Muscle layer of colon (tissue), 2 donors: ENCODE data around the gene CREM.

Source experiments
- H3K27ac ChIP-seq: one replicate; pipeline ENCODE4 v1.7.0; 2013; ENCODE audit warnings: low read depth, mild to moderate bottlenecking, low read length, moderate library complexity
- H3K27me3 ChIP-seq, 2 donors: one replicate each; pipeline ENCODE4 v1.7.0; 2013; ENCODE audit warnings: low read length in 2 of 2, mild to moderate bottlenecking in 2 of 2; ENCODE audit not compliant: insufficient read depth in 2 of 2, control insufficient read depth in 1 of 2
- H3K36me3 ChIP-seq: one replicate; pipeline ENCODE4 v1.7.0; 2013; ENCODE audit warnings: mild to moderate bottlenecking, low read length; ENCODE audit not compliant: insufficient read depth
- H3K4me1 ChIP-seq: one replicate; pipeline ENCODE4 v1.7.0; 2013; ENCODE audit warnings: mild to moderate bottlenecking, low read length; ENCODE audit not compliant: insufficient read depth
- H3K4me3 ChIP-seq, 2 donors: one replicate each; pipeline ENCODE4 v1.7.0; 2013; ENCODE audit warnings: low read length in 2 of 2, low read depth in 1 of 2, mild to moderate bottlenecking in 1 of 2, moderate library complexity in 1 of 2
- H3K9ac ChIP-seq: one replicate; pipeline ENCODE4 v1.7.0; 2013; ENCODE audit warnings: low read length
- H3K9me3 ChIP-seq: one replicate; pipeline ENCODE4 v1.7.0; 2013; ENCODE audit warnings: mild to moderate bottlenecking, low read length
- donor health status: abdominal sarcoma.
- donor health status: Adenocarcinoma of cecum.

Gene CREM

DNA sequence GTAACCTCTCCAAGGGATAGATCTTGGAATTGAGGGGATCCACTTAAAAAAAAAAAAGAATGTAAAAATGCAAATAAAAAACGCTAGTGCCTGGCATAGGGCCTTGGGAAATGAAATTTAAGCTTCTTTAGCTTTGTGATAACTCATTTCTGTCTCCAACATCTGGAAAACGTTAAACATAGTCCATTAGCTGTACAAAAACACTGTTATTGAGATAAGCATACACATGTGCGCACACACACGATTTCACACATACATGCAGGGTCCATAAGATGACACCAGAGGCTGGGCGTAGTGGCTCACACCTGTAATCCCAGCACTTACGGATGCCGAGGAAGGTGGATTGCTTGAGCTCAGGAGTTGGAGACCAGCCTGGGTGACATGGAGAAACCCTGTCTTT, 22.8 kb upstream of the CREM start:
- Histone ChIP-seq H3K36me3 (no peaks in the 10 kb centered on the region), H3K4me3 (no peak overlapping the region), H3K9ac (no peak overlapping the region), H3K27ac (no peak overlapping the region), H3K9me3 (no peaks in the 10 kb centered on the region), H3K4me1 (no peaks in the 10 kb centered on the region), H3K27me3 (no peaks in the 10 kb centered on the region)

DNA sequence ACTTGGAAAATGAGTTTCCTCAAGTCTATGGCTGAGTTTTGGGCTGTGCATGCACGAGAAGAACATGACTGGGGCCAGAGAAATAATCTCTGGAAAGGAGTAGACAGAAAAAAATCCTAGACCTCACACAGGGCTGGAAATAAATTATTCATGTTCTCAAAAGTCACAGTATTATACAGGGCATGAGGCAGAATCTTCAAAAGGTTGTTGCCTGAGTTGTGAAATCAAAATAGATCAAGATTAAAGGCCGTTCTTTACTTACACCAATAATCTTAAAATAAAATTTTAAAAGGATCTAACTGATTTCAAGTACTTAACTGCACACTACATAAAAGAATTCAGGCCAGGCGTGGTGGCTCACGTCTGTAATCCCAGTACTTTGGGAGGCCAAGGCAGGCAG, 14.1 kb upstream of the CREM start:
- no peak overlapping the region for H3K4me3 ChIP-seq
- H3K27ac ChIP-seq, result no peak overlapping the region
- H3K9me3 ChIP-seq, result no peaks in the 10 kb centered on the region
- no peaks in the 10 kb centered on the region for H3K27me3 ChIP-seq
- H3K36me3 ChIP-seq, result no peaks in the 10 kb centered on the region
- no peak overlapping the region for H3K9ac ChIP-seq
- no peaks in the 10 kb centered on the region for H3K4me1 ChIP-seq

DNA sequence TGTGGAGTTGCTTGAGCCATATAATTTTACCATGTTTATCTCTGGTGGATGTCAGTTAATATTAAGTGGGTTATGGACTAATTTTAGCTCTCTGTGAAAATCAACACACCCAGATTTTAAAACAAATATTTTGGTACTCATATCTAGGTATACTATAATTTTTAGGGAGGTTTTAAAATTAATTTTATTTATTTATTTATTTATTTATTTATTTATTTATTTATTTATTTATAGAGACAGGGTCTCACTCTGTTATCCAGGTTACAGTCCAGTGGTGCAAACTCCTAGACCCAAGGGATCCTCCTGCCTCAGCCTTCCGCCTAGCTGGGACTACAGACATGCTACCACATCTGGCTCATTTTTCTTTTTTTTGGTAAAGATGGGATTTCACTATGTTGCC, 7.3 kb upstream of the CREM start:
- no peak overlapping the region for H3K4me3 ChIP-seq
- H3K9me3 ChIP-seq, result no peaks in the 10 kb centered on the region
- no peaks in the 10 kb centered on the region for H3K27me3 ChIP-seq
- no peak overlapping the region for H3K9ac ChIP-seq
- no peaks in the 10 kb centered on the region for H3K36me3 ChIP-seq
- H3K4me1 ChIP-seq, result no peaks in the 10 kb centered on the region
- no peak overlapping the region for H3K27ac ChIP-seq

DNA sequence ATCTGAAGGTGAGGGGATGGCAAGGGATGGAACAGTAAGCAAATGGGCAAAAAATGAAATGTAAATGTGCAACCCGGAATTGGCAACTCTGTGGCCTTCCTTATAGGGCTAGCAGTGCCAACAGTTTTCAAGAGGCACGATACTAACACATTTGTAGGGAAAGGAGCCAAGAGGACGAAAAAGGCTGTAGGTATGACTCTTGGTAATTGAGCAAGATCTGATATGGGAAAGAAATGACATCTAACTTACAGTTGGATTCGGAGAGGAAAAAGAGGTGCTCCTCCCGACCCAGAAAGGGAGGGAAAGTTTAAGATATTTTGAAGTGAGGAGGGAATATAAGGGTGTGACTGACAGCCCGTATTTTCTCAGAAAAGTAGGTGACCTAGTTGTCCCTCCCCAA, 2.1 kb upstream of the CREM start:
- no peaks in the 10 kb centered on the region for H3K27me3 ChIP-seq
- H3K27ac ChIP-seq, result no peak overlapping the region
- H3K9ac ChIP-seq, result no peak overlapping the region
- H3K4me1 ChIP-seq, result peaks cover 7% of the 10 kb centered on the region
- H3K36me3 ChIP-seq, result no peaks in the 10 kb centered on the region
- no peaks in the 10 kb centered on the region for H3K9me3 ChIP-seq
- H3K4me3 ChIP-seq, result no peak overlapping the region

DNA sequence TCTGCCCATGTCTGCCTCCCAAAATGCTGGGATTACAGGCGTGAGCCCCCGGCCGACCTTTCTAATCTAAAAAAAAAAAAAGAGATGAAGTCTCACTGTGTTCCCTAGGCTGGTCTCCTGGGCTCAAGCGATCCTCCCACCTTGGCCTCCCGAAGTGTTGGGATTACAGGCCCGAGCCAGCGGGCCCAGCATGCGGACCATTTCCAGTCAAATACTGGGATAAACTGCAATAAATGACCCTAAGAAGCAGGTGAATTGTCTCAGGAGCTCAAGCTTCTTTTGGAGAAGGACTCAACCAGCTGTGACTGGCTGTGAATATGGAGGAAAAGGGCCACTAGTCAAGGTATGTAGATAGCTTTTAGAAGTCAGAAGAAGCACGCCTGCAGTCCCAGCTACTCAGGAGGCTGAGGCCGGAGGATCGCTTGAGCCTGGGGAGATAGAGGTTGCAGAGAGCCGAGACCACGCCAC, 550 bp upstream of the CREM start:
- H3K27me3 ChIP-seq, result no peaks in the 10 kb centered on the region
- peaks cover 16% of the 10 kb centered on the region for H3K4me1 ChIP-seq
- no peaks in the 10 kb centered on the region for H3K36me3 ChIP-seq
- peak overlapping the region in 1 of 2 donors; percentile 75 for H3K4me3 ChIP-seq
- H3K9ac ChIP-seq, result no peak overlapping the region
- peak overlapping the region; percentile 67 for H3K27ac ChIP-seq
- H3K9me3 ChIP-seq, result no peaks in the 10 kb centered on the region

DNA sequence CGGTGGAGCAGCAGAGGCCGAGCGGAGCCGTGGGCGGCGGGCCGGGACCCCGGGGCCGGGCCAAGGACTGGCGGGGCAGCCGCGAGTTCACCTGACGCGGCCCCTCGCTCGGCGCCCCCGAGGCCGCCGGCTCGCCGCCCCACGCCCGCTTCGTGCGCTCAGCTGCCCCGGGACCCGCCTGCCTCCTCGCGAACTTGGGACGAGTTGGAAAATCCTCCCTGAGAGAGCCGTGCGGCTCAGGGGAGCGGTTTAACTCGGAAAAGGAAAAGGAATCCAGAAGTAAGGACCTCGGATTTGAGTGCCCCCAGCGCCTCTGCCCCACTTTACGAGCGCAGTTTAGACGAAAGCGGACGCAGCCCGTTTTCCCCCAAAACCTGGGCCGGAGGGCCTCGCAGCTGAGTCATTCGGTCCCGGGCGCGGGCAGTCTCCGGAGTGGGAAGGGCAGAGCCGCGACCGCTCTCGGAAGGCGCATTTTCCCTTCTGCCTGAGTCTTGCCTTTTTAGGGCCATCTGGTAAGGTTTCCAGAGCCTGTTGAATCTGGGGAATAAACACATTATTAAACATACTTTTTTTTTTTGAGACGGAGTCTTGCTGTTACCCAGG, 744 bp downstream of the CREM start:
- H3K4me1 ChIP-seq, result peaks cover 16% of the 10 kb centered on the region

DNA sequence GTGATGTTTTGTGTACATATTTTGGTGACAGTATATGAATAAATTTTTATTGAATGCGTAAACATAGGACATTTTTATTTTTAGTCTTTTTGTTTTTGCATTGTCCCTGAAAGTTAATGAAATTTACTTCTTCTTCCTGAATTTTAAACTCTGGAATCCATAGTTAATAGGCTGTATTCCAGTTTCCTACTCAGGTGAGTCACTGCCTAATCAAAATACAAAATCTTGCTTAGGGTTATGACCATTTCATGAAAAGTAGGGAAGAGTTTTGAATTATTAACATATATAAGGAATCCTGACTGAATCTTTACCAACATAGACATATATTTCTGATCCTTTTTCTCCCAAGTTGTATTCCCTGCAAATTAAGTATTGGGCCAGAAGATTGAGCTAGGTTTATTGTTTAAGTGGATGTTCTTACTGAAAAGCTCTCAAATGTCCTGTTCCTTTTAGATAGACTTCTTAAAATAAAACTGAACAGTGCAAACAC, 2.6 kb downstream of the CREM start:
- Histone ChIP-seq H3K4me1 (peaks cover 16% of the 10 kb centered on the region), H3K27me3 (no peaks in the 10 kb centered on the region), H3K9ac (no peak overlapping the region), H3K4me3 (no peak overlapping the region), H3K27ac (no peak overlapping the region), H3K9me3 (no peaks in the 10 kb centered on the region), H3K36me3 (no peaks in the 10 kb centered on the region)

More for the DNA sequence above, 744 bp downstream of the CREM start:
- Histone ChIP-seq H3K4me3 (peak overlapping the region; percentile 76 to 88), H3K27ac (peak overlapping the region; percentile 98), H3K27me3 (no peaks in the 10 kb centered on the region), H3K9ac (peak overlapping the region; percentile 94), H3K36me3 (no peaks in the 10 kb centered on the region), H3K9me3 (no peaks in the 10 kb centered on the region)

DNA sequence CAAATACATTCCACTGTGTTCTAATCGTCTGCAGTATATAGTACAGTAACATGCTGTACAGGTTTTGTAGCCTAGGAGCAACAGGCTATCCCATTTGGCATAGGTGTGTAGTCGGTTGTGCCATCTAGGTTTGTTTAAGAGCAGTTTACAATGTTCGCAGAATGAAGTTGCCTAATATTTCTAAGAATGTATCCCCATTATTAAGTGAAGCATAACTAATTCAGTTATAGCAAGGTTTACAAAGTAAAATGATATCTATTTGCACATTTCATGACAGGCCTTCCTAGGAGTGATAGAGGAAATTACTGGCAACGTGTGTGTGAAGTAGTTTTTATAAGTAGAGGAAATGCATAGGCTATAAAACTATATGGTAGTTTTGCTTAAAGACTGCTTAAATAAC, 4.0 kb downstream of the CREM start:
- no peak overlapping the region for H3K4me3 ChIP-seq
- no peak overlapping the region for H3K27ac ChIP-seq
- H3K9me3 ChIP-seq, result no peaks in the 10 kb centered on the region
- H3K9ac ChIP-seq, result no peak overlapping the region
- H3K4me1 ChIP-seq, result peaks cover 16% of the 10 kb centered on the region
- no peaks in the 10 kb centered on the region for H3K27me3 ChIP-seq
- no peaks in the 10 kb centered on the region for H3K36me3 ChIP-seq

DNA sequence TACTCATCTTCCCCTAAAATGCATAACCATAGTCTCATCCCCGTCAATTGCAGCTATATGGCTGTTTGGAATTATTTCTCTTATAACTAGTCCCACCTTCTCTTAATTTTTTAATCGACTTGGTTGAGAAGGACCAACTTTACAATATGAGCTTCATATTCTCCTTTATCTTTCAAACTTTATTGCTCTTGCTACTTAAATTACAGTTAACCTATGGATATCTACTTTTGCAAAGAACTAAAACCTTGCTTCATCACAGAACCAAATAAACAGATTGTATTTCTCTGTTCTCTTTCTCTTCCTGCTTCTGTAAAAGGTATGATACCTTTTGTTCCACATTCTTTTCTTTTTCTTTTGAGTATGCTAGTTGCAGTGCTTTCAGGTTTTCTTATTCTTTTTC, 6.1 kb downstream of the CREM start:
- Histone ChIP-seq H3K36me3 (no peaks in the 10 kb centered on the region), H3K27me3 (no peaks in the 10 kb centered on the region), H3K27ac (no peak overlapping the region), H3K9ac (no peak overlapping the region), H3K4me1 (peaks cover 16% of the 10 kb centered on the region), H3K9me3 (no peaks in the 10 kb centered on the region), H3K4me3 (no peak overlapping the region)

DNA sequence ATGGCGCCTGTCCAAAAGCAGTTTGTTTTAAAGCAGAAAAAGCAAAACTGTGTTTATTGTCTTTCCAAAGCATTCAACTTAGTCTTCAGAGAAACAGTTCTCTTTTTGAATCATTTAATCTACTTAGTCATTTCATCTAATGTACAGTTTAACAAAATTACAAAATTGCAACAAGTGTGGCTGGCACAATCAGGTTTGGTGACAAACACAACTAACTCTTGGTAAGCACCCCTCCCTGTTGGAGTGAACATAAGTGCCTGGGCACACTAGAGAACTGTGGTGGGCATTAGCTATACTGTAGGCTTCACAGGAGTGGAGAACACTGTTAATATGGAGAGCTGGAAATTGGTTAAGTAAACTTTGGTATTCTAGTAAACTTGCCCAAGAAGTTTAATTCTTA, 6.9 kb downstream of the CREM start:
- Histone ChIP-seq H3K27me3 (no peaks in the 10 kb centered on the region), H3K9ac (no peak overlapping the region), H3K36me3 (no peaks in the 10 kb centered on the region), H3K4me3 (no peak overlapping the region), H3K27ac (no peak overlapping the region), H3K9me3 (no peaks in the 10 kb centered on the region), H3K4me1 (peaks cover 16% of the 10 kb centered on the region)

DNA sequence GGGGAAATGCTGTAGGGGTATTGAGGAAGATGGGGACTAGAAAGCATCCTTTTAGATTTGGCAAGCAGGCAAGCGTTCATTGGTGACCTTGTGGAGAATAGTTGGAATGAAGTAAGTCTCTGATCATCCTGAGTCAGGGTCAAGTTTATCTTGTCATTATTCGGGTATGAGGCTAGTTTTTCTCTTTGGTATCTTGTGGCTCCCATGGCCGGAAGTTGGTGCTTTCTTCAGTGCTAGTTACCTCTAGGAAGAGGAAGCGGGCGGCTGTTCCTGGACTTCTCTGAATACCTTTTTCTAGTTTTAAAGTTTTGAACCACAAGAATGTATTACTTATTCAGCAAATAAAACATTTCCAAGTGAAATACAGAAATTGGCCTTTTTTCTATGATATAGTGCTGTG, 9.2 kb downstream of the CREM start:
- Histone ChIP-seq H3K9ac (no peak overlapping the region), H3K36me3 (no peaks in the 10 kb centered on the region), H3K9me3 (no peaks in the 10 kb centered on the region), H3K27me3 (no peaks in the 10 kb centered on the region), H3K4me1 (peaks cover under 1% of the 10 kb centered on the region), H3K4me3 (no peak overlapping the region), H3K27ac (no peak overlapping the region)

DNA sequence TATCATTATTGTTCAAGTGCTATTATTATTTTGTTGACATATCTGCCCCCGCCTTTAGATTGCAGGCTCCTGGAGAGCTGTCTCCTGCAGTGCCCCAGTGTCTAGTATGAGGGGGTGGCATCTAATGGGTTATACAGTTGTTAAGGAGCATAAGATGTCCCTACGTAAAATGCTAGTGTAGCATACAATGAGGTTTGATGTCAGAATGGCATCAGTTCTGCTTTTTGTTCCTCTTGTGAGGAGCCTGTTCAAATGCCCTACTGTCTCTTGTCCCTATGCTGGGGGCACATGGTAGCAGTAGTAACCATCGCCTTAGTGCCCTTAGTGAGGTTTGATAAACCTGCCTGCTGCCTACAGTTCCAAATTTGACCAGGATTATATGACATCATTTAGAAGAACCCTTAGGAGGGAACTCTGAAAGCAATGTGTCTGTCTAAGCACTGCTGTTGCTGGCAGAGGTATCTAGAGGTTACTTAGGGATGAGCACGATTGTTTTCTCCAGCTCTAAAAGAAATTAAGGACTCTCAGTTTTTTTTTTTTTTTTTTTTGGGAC, 9.7 kb downstream of the CREM start:
- H3K9ac ChIP-seq, result no peak overlapping the region
- H3K27me3 ChIP-seq, result no peaks in the 10 kb centered on the region
- no peak overlapping the region for H3K27ac ChIP-seq
- no peak overlapping the region for H3K4me3 ChIP-seq
- no peaks in the 10 kb centered on the region for H3K9me3 ChIP-seq
- no peaks in the 10 kb centered on the region for H3K4me1 ChIP-seq
- no peaks in the 10 kb centered on the region for H3K36me3 ChIP-seq
